Epithelial cell of esophagus (primary cell): ENCODE measurements around the gene SMAD1.

ENCODE experiments used
- DNase-seq: peaks from one replicate; pipeline ENCODE4 v3.0.0; 2010; ENCODE audit warnings: low read depth
- H3K4me3 ChIP-seq: 2 replicates; pipeline ENCODE4 v1.5.1; 2011; ENCODE audit warnings: mild to moderate bottlenecking, low read length, control low read depth
- TF ChIP-seq, protein P1 (sequence below): IDR thresholded peaks from 2 replicates; pipeline ENCODE4 v1.5.1; 2011; ENCODE audit warnings: low read depth, mild to moderate bottlenecking, low read length, control low read depth, inconsistent platforms; ENCODE audit not compliant: insufficient read depth; ENCODE audit errors: missing control alignments

SMAD1 gene

DNA sequence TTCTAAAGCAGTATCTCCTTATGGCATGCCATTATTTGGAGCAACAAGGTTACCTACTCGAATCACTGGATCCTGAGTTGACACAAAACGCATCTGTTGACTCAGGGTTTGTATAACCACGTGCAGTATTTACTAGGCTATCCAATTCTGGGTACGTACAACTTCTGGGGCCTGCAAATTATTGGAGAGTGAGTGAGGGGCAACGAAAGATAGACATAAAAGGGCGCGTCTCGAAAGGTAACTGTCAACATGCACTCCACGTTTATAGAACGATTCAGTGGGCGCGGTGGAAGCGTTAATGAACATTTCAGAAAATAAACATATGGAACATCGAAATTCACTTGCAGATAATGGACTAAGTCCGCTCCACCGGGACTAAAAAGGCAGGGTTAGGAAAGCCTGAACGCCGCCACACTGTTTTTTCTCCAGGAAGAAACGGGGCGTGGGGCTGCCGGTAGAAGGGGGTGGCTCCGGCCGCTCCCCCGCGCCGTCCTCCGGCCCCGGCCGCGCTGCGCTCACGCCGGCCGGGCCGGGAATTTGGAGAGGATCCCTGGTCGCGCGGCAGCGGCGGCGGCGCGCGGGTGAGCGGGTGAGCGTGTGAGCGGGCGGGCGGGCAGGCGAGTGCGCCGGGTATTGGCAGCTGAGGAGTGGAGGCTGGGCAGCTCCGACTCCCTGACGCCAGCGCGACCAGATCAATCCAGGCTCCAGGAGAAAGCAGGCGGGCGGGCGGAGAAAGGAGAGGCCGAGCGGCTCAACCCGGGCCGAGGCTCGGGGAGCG is at the start of gene SMAD1:
SMAD1 (plus strand) TSS at position 690 of the 778 bp plus-strand sequence. CDS start 32,761 bp downstream, outside the sequence.
- peak within 1 kb of the TSS; percentile 64 for H3K4me3 ChIP-seq
- TF ChIP-seq, protein P1, sequence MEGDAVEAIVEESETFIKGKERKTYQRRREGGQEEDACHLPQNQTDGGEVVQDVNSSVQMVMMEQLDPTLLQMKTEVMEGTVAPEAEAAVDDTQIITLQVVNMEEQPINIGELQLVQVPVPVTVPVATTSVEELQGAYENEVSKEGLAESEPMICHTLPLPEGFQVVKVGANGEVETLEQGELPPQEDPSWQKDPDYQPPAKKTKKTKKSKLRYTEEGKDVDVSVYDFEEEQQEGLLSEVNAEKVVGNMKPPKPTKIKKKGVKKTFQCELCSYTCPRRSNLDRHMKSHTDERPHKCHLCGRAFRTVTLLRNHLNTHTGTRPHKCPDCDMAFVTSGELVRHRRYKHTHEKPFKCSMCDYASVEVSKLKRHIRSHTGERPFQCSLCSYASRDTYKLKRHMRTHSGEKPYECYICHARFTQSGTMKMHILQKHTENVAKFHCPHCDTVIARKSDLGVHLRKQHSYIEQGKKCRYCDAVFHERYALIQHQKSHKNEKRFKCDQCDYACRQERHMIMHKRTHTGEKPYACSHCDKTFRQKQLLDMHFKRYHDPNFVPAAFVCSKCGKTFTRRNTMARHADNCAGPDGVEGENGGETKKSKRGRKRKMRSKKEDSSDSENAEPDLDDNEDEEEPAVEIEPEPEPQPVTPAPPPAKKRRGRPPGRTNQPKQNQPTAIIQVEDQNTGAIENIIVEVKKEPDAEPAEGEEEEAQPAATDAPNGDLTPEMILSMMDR = no peak
- peak; percentile 92 for DNase-seq

DNA sequence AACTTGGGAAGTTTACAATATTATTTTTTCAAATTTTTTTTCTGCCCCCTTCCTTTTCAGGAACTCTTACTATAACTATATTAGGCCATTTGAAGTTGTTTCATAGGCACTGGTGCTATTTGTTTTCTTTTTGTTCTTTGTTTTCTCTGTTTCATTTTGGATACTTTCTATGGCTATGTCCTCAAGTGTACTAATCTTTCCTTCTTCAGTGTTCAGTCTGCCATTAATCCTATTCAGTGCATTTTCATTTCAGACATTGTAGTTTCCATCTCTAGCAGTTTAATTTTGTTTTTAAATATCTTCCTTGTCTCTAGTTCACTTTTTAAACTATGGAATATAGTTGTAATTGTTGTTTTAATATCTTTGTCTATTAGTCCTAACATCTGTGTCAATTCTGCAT is 48.0 kb upstream of the SMAD1 start:
- no peak for DNase-seq
- TF ChIP-seq, protein P1 = no peak
- no peak overlapping the region for H3K4me3 ChIP-seq

DNA sequence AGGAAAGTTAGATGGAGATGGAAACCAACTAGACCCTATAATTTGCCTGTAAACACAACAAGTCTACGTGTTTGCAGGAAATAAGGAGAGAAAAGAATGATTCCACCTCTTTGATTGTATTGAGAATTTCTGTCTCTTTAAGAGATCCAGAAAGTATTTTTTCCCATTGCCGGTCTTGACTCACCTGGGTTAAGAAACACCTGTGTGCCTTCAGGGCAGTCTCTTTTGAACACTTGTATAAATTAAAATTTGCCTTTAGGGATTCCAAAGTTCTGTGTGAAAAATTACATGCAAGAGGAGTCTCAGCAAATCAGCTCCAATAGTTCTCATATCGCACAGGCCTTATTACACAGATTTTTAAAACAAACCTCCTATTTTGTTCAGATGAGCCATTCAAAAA is 46.0 kb upstream of the SMAD1 start:
- DNase-seq = peak; percentile 84
- TF ChIP-seq, protein P1 = no peak
- no peak overlapping the region for H3K4me3 ChIP-seq

DNA sequence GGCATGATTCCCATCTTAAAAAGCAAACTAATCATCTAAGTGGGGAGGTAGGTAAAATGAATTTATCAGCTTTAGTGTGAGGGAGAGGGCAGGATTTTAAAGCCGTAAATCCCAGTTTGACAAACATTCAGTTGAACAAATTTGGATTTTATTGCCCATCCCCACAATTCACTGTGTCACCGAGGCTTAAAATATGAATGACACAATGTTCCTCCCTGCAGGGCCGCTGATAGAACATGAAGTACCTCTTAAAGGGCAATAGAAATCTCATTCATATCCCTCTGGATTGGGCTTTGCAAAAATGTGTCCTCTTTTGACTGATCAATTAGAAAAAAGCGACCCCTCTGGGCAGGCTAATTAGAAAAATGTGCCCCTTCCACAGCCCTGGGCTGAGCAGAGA is 45.5 kb upstream of the SMAD1 start:
- DNase-seq = no peak

DNA sequence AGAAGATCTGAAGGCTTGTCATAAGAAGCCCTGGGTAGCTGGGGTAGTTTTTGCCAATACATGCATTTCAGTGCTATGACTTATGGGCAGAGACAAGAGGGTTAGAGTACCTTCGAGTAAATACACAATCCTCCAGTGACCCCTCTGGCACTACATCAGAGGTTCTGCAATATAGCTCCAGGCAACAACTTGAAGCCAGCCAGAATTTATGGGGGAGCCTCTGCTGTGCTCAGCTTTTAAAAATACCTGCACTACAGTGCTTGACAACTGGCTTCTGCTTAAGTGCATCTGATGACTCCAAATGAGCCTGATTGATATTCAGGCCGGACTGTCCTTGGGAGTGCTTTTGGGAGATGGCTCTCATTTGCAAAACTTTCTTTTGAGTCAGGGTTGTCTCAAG is 44.9 kb upstream of the SMAD1 start:
- H3K4me3 ChIP-seq = no peak overlapping the region
- no peak for DNase-seq
- TF ChIP-seq, protein P1 = no peak

More for the DNA sequence above, 45.5 kb upstream of the SMAD1 start:
- H3K4me3 ChIP-seq = no peak overlapping the region
- TF ChIP-seq, protein P1 = no peak

DNA sequence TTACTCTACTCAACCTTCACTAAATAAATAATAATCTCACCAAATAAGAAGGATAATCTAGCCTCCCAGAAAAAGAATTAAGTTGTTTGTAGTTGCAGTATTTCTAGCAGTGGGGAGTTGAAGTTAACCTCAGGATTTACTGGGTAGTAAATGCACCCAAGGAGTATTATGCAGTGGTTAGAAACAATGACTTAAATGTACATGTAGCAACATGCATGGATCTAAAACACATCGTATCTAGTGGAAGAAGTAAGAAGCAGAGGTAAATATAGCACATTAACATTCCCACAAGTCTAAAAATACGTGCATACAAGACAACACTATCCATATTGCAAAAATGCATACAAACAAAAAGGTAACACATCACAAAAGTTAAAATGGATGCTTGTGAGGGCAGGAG is 44.2 kb upstream of the SMAD1 start:
- TF ChIP-seq, protein P1 = no peak
- no peak overlapping the region for H3K4me3 ChIP-seq

DNA sequence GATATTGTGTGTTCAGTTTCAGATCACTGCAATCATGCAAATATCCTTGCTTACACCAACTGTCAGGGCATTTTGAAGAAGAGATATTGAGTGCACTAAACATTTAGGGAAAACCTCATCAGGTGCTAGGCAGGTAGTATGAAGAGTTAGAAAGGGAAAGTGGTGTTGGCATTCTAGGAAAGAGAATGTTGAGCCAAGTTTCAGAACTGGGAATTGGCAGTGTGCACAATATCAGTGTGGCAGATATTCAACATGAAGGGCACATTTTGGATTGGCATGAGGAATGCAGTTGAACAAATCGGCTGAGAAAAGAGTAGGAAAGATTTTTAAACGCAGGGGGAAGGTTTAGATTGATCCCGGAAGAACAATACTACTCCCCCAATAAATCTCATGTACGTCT is 43.4 kb upstream of the SMAD1 start:
- H3K4me3 ChIP-seq = no peak overlapping the region
- DNase-seq = no peak
- TF ChIP-seq, protein P1 = no peak

More for the DNA sequence above, 44.2 kb upstream of the SMAD1 start:
- DNase-seq = peak; percentile 48
